GM18505 (cell line): ENCODE data around the gene MYO3B.
"Not testable (repeated sequence)": the region's sequence is repeated elsewhere in the genome, so short reads cannot be mapped to it uniquely, and the experiment has no call there.

Experiments
- ATAC-seq: cut with Tn5 transposase; IDR thresholded peaks from one replicate; pipeline ENCODE4 v1.9.1; 2021; ENCODE audit not compliant: unreplicated experiment
- POLR2A ChIP-seq: IDR thresholded peaks from 4 replicates; pipeline ENCODE4 v1.6.1; 2011; ENCODE audit warnings: borderline replicate concordance; ENCODE audit not compliant: insufficient read depth, insufficient read length; ENCODE audit errors: extremely low read depth

The MYO3B gene

DNA sequence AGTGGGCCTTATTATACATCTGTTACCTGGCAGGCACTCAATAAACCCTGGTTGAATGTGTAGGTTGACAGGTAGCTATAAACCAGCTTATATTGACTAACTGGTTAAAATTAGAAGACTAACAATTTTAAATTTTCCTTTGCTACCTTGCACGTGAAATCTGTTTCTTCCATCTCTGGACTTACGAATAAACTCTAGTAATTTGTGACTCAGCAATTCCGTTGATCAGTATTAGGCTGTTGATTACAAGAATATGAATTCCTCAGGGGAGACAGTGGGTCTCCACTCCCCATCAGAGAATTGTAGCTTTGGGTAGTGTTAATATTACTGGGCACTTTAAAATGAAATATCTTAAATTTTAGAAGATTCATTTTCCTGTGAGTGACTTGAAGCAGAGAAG lies 399.4 kb downstream of the MYO3B start:
- no peak for TF ChIP-seq POLR2A
- ATAC-seq, result no peak

DNA sequence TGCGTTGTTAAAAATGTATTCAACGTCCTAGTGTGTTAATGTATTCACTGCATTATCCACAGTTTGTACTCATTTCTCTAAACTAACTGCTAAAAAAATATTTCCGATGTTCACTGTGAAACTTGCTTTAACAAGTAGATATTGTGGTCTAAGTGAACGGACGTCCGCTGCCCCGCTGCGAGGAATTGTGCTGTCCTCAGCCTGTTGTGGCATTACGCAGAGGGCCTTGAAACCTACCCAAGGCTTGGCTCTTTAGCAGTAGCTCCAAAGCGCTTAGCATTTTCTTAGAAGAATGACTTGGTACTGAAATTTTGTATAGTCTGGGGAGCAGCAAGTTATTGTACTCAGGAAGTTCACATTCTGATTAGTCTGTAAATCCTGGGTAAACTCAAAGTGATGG lies 400.7 kb downstream of the MYO3B start:
- no peak for ATAC-seq
- no peak for TF ChIP-seq POLR2A

DNA sequence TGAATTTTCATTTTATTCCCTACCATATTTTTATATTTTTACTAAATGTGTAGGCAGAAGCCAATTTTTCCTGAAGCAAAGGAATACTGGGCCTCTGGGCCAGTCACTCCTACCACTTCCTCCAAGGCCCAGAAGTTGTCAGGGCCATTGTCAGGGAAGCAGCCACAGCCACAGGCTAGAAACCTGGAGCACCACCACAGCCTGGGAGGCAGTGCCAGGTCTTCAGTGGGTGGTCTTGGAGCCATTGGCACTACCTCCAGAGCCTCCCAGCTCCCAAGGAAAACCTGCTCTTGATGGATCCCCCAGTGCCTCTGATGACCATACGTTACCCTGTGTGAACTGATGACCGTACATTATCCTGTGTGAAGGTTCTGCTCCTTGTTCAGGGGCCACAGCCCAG lies 401.6 kb downstream of the MYO3B start:
- no peak for TF ChIP-seq POLR2A
- no peak for ATAC-seq

DNA sequence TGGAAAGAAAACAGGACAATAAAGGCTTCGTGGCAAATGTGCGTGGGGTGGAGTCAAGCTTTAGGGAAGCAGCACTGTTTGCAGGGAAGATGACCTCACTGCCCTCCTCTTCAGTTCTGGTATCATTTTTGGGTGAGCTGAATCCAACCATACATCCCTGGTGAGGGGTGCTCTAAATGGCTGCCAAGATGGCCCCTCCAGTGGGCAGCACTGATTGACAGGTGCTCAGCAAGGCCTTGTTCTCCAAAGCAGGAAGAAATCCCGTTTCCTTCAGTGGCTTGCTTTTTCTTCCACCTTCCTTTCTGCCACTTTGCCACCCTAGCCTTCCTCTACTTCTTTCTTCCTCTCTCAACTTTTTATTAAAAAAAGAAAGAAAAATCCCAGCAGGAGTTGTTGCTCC lies 404.4 kb downstream of the MYO3B start:
- TF ChIP-seq POLR2A, result no peak
- ATAC-seq, result no peak

DNA sequence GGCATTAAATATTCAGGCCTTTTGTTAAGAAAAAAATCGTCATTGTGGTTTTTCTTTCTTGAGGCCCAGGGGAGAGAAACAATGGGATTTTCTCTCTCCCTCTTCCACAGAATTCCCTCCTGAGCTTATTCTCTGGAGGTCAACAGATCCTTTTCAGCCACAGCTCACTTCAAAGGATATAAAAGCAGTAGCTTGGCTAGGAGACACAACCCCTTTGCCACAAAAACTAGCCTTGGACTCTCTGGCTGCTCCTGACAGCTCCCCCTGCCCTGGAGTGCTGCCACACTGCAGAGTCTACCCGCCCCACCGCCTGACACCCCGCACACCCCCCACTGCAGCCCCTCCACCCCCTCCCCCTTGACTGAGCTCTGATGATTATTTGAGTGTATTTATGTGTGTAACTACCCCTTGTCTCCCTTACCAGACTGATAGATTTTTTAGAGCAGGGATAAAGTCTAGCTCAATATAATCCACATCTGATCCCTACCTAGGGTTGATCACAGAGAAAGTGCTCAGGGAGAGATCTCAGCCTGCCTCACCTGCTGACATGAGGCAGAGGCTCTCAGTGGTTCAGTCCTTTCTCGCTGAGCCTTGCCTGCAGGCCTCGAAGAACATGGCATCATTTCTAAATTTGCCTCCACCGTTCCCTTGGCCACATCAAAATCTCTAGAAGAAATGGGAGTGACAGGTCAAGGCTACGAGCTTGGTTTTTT lies 405.0 kb downstream of the MYO3B start:
- TF ChIP-seq POLR2A, result no peak
- ATAC-seq, result no peak

DNA sequence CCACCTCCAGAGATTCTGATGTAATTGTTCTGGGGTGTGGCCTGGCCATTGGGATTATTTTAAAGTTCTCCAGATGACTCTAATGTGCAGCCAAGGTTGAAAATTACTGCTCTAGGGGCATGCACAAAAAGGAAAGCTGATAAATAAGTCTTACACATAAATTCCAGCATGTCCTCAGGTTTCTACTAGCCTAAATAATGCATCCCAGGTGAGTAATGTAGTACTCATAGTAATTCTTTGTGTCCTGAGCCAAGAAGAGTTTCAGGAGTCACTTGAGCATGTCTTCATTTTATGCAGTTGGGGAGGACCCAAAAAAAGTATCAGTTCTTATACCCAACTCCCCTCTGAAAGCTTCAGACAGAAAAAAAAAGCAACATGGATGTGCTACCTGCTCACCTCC lies 407.1 kb downstream of the MYO3B start:
- TF ChIP-seq POLR2A, result no peak
- ATAC-seq, result no peak

DNA sequence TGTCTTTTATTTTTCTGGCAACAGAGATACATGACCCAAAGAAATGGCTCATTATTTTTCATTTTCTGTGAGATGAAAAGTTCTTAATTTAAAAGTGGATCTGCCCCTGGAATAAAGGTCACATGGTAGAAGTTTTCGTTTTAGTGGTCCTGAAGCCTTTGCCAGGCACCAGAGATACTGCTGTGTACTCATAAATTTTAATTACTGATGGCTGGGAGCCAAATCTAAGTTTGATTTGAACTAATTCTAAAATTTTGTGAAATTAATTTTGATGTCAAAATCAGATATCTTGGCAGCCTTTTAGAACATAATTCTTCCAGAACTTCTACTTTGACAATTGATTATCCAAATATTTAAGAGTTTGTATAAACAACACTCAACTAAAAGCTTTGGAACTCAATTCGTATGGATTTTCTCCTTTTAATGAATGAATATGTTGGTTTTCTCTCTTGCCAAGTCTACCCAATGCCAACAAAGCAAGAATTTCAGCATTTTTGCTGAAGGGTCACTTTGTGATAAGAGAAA lies 408.7 kb downstream of the MYO3B start:
- no peak for ATAC-seq
- no peak for TF ChIP-seq POLR2A

DNA sequence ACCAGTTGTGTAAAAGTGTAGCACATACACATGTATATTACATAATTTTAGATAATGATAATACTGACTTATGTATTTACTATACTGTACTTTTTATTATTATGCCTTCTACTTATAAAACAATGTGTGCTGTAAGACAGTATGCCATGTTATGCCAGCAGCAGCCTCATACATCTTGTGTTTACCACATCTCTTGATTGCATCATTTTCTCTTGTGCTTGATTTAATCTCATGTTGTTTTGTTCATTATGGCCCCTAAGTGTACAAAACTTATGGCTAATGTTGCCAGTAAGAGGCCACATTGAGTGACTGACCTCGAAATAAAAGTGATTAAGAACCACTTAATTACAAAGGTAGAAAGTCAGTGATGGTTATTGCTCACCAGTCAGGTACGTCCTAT lies 409.2 kb downstream of the MYO3B start:
- ATAC-seq, result no peak
- TF ChIP-seq POLR2A, result no peak

DNA sequence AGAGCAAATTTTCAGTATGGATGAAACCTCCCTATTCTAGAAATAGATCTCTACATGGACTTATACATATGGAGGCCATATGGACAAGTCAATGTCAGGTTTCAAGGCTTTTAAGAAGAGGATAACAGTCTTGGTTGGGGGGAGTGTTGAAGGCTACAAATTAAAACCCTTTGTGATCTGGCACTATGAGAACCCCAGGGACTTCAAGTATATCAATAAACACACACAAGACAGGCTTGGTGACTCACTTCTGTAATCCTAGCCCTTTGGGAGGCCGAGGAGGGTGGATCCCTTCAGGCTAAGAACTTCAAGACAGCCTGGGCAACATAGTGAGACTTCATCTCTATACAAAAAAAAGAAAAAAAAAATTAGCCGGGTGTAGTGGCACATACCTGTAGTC lies 410.0 kb downstream of the MYO3B start:
- no peak for TF ChIP-seq POLR2A
- no peak for ATAC-seq

DNA sequence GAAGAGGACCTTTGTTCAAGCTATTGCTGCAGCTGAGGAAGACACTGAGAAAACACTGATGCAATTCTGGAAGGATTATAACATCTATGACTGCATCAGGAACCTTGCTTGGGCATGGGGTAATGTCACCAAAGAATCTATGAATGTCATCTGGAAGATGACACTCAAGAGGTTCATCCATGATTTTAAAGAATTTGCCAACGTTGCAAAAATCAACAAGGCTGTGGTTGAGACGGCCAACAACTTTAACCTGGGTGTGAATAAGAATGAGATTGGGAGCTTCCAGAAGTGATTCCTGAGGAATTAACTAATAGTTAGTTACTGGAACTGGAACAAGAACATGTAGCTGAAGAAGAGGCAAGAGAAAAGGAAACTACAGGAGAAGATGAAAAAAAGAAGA lies 410.8 kb downstream of the MYO3B start:
- no peak for ATAC-seq
- TF ChIP-seq POLR2A, result no peak

DNA sequence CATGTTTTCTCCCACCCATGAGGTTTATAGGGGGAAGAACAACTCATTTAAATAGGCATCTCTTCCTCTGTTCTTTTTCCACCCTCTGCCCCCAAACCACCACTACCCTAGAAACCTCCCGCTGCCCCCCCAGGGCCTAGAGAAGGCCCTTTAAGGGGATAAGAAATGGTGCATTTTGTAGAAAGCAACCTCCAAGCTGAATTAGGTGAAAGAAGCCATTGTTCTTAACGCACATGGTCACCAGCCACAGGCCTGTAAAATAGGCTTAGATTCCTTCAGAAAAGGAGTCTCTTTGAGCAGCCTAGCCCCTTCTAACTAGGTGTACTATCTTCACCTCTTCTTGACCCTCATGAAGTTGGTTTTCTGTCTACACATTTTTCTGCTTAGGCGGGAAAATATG lies 418.6 kb downstream of the MYO3B start:
- TF ChIP-seq POLR2A, result no peak
- no peak for ATAC-seq

DNA sequence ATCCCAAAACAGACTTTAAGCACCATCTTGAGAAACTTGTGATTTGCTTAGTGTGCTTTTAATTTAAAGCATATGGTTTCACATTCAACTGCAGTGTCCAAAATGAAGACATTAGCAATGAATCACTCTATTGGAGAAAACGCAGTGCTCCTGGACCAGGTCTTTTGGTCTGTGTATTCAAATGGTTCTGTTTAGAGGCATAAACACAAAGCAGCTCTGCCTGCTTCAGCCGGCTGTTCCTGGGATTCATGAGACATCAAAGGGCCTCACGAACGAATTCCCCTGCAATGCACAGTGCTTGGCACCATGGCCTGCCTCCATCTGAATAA lies 420.1 kb downstream of the MYO3B start:
- no peak for TF ChIP-seq POLR2A
- ATAC-seq, result no peak

DNA sequence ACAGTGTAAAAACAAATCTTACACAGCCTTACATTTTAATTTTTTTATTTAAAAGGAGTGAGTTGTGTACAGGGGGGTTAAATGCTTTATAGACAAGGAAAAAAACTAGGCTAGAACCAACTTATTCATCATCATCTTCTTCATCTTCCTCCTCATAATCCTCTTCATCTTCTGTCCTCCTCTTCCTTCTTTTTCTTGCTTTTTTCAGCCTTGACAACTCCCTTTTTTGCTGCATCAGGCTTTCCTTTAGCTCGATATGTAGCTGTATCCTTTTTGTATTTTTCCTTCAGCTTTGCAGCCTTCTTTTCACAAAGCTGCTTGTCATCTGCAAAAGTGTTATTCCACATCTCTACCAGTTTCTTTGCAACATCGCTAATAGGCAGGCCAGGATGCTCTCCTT lies 423.5 kb downstream of the MYO3B start:
- TF ChIP-seq POLR2A, result no peak
- ATAC-seq, result no peak

DNA sequence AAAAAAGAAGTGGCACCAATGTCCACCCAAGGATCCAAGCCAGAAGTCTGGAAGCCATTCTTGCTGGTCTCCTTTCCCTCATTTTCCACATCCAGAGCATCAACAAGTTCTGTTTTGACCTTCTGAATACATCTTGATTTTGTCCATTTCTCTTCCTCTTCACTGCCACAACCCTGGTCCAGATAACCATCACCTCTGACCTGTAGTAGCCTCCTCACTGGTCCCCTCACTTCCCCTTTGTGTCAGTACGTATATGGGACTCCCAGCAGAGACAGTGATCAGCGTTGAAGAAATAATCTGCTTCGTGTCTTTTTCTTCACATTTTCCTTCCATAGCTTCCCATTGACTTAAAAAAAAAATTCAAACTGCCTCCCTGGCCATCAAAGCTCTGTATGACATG lies 427.9 kb downstream of the MYO3B start:
- no peak for TF ChIP-seq POLR2A

DNA sequence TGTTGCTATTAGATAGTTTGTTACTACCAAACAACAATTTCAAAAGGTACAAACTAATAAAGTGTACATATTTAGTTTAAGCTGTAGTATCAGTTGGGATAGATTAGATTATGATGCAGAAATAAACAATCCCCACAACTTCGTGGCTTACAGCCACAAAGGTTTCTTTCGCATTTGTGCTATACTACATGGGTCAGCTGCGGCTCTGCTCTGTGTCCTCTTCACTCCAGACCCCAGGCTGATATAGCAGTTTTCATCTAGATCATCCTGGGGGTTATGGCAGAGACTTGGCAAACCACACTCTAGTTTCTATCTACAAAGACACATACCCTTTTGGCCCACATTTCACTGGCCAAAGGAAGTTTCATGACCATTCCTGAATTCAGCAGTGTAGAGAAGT lies 429.2 kb downstream of the MYO3B start:
- TF ChIP-seq POLR2A, result no peak
- ATAC-seq, result no peak

More for the DNA sequence above, 427.9 kb downstream of the MYO3B start:
- no peak for ATAC-seq

DNA sequence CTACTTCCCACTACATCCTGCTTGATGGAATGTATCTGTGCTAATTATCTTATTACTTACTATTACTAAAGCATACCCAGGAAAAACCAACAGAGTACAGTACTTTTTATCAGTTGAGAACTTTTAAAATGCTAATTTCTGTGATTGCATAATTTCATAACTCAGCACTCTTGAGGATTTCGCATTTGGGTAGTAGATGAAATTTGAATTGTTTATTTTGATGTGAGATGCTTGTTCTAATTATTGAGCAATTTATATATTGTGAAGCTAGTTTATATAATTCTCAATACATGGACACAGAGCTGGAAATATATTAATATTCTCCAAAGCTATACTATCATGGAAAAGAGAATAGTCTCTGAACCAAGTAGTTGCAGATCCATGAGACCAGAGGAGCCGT lies 432.7 kb downstream of the MYO3B start:
- no peak for TF ChIP-seq POLR2A
- no peak for ATAC-seq

DNA sequence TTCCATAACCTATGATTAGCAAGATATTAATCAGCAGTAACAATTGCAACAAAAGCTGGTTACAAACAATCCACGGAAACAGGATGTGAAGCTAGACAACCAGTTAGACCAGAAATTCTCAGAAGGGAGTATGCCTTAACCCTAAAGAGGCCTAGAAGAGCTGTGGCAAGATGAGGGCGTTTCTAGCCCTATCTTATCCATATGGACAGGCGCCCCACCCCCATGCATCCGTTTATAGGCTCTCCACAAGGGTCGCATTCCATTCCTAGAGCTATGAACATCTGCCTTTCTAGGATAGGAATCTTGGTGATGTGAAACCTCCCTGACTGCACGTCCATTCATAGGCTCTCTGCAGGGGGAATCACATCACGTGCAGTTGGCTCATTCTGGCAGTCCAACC lies 441.0 kb downstream of the MYO3B start:
- ATAC-seq, result not testable (repeated sequence)

DNA sequence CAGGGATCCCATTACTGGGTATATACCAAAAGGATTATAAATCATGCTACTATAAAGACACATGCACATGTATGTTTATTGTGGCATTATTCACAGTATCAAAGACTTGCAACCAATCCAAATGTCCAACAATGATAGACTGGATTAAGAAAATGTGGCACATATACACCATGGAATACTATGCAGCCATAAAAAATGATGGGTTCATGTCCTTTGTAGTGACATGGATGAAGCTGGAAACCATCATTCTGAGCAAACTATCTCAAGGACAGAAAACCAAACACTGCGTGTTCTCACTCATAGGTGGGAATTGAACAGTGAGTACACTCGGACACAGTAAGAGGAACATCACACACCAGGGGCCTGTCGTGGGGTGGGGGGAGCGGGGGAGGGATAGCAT lies 457.1 kb downstream of the MYO3B start:
- ATAC-seq, result not testable (repeated sequence)
